Endothelial cell of umbilical vein (primary cell): Measurements from ENCODE around the gene BCL2. TPM values are rescaled to one million over a fixed set of nuclear protein-coding genes. Genes with fewer than 3 reads are reported as not detected.

Experiments used
- BruUV-seq: library from RNA; stranded (reverse); fragments of 400-500 nt; replicated peaks from 2 replicates; lab custom pipeline; 2021; lab: Mats Ljungman, UMichigan
- CTCF ChIA-PET: fragments of 300-600, 350-600 bp; sonication (Branson Sonifier 250); formaldehyde crosslinking; loops from one replicate; lab custom pipeline; 2021; ENCODE audit warnings: antibody characterized with exemption, inconsistent platforms; lab: Charles Lee
- POLR2A ChIA-PET: fragments of 300-600, 350-600 bp; sonication (Branson Sonifier 250); formaldehyde crosslinking; loops from one replicate; lab custom pipeline; 2021; ENCODE audit warnings: antibody characterized with exemption, inconsistent platforms; lab: Charles Lee
- DNase-seq: peaks from one replicate; pipeline ENCODE4 v3.0.0-alpha.2; 2011; ENCODE audit warnings: low read depth, low spot score
- FAIRE-seq: peaks from 2 replicates; lab custom pipeline; 2011; peaks lifted over from hg19 to GRCh38; lab: Jason Lieb, UNC
- H2AFZ ChIP-seq: 2 replicates; pipeline ENCODE4 v1.6.0; 2012; ENCODE audit warnings: low read depth, low read length, control low read depth, inconsistent platforms
- H3K27ac ChIP-seq: 2 replicates; pipeline ENCODE4 v1.5.1; 2011; ENCODE audit warnings: low read depth, mild to moderate bottlenecking, control low read depth, low read length, moderate library complexity; ENCODE audit not compliant: insufficient read depth
- H3K27me3 ChIP-seq, 2 experiments: 2 replicates each; pipeline versions ENCODE4 v1.6.0 to v1.6.1; 2011; ENCODE audit warnings: low read length in 2 of 2, mixed read lengths in 1 of 2; ENCODE audit not compliant: control insufficient read depth in 2 of 2, insufficient read depth in 2 of 2
- H3K36me3 ChIP-seq, 2 experiments: 2 replicates in 1 of 2; 3 replicates in 1 of 2; pipeline ENCODE4 v1.5.1; 2011; ENCODE audit warnings: low read length in 2 of 2, mild to moderate bottlenecking in 1 of 2, moderate library complexity in 1 of 2; ENCODE audit not compliant: control insufficient read depth in 2 of 2, insufficient read depth in 2 of 2; ENCODE audit errors: extremely low read depth in 1 of 2
- H3K4me1 ChIP-seq: 3 replicates; pipeline ENCODE4 v1.5.1; 2011; ENCODE audit warnings: mild to moderate bottlenecking, low read length; ENCODE audit not compliant: control insufficient read depth, insufficient read depth; ENCODE audit errors: extremely low read depth
- H3K4me2 ChIP-seq: 2 replicates; pipeline ENCODE4 v1.6.1; 2011; ENCODE audit warnings: low read length, control low read depth, mixed read lengths; ENCODE audit not compliant: insufficient read depth
- H3K4me3 ChIP-seq, 3 experiments: fragments of 200-600 bp in 1 of 3; sonication (generic), shearing (Covaris generic) in 1 of 3; replicated peaks in 1 of 3; 2 replicates each; pipeline ENCODE4 v1.5.1; 2011 to 2016; ENCODE audit warnings: control low read depth in 3 of 3, low read length in 3 of 3, mild to moderate bottlenecking in 2 of 3, inconsistent platforms in 1 of 3, low read depth in 1 of 3, moderate library complexity in 1 of 3; ENCODE audit not compliant: insufficient read depth in 1 of 3
- H3K79me2 ChIP-seq: 2 replicates; pipeline ENCODE4 v1.6.0; 2012; ENCODE audit warnings: low read length, inconsistent platforms; ENCODE audit not compliant: control insufficient read depth, insufficient read depth
- H3K9ac ChIP-seq: replicated peaks from 2 replicates; pipeline ENCODE3; 2011; ENCODE audit warnings: low read length, control low read depth; ENCODE audit not compliant: insufficient read depth; ENCODE audit errors: extremely low read depth
- H3K9me1 ChIP-seq: replicated peaks from 3 replicates; pipeline ENCODE4 v1.6.0; 2011; ENCODE audit warnings: mild to moderate bottlenecking, low read length; ENCODE audit not compliant: control insufficient read depth, insufficient read depth; ENCODE audit errors: extremely low read depth
- H3K9me3 ChIP-seq: replicated peaks from 2 replicates; pipeline ENCODE4 v1.5.1; 2012; ENCODE audit warnings: low read length, inconsistent platforms; ENCODE audit not compliant: control insufficient read depth, insufficient read depth
- H4K20me1 ChIP-seq: replicated peaks from 2 replicates; pipeline ENCODE3; 2011; ENCODE audit warnings: mild to moderate bottlenecking, low read length; ENCODE audit not compliant: control insufficient read depth, insufficient read depth; ENCODE audit errors: extremely low read depth
- CTCF ChIP-seq, 2 donors: IDR thresholded peaks; 1 replicate in 1 of 2; 2 replicates in 1 of 2; pipeline ENCODE4 v1.5.1; 2011; ENCODE audit warnings: low read length in 2 of 2, mild to moderate bottlenecking in 2 of 2, moderate library complexity in 2 of 2, control low read depth in 1 of 2, inconsistent platforms in 1 of 2, low read depth in 1 of 2; ENCODE audit not compliant: insufficient read depth in 1 of 2; ENCODE audit errors: extremely low read depth in 1 of 2
- MAX ChIP-seq: IDR thresholded peaks from 2 replicates; pipeline ENCODE4 v1.6.1; 2011; ENCODE audit not compliant: insufficient read depth, insufficient read length
- MYC ChIP-seq: IDR thresholded peaks from one replicate; pipeline ENCODE4 v1.6.1; 2011; ENCODE audit warnings: mild to moderate bottlenecking, low read depth, low read length
- dilution Hi-C: fragments of 300-500 bp; cut with MboI; formaldehyde crosslinking; loops from one replicate; pipeline ENCODE4 v1.15.0; 2019; ENCODE audit warnings: low sequenced_read_pairs; ENCODE audit not compliant: extremely low pct_ligation_motif_present
- intact Hi-C: fragments of 100-400 bp; cut with micrococcal nuclease; formaldehyde crosslinking; loops from one replicate; pipeline ENCODE4 v1.10.0; 2022
- polyA plus RNA-seq, 4 experiments: library from polyadenylated mRNA; depleted of rRNA in 3 of 4; stranded (reverse) in 3 of 4; unstranded in 1 of 4; fragments of >200 nt; gene quantifications; 2 replicates each; pipeline versions ENCODE4 v1.2.1 to v1.2.3, GENCODE V29; 2011 to 2012; ENCODE audit warnings: missing spikeins in 1 of 4
- total RNA-seq: library from RNA; stranded (reverse); gene quantifications from 2 replicates; pipeline ENCODE4 v1.2.3, GENCODE V29; 2021

The BCL2 gene
- total and polyA plus RNA-seq, 2 donors (not counting 3 experiments of a cell fraction or from before 2014, with no cell fraction given): 0.35 to 5.0 TPM

DNA sequence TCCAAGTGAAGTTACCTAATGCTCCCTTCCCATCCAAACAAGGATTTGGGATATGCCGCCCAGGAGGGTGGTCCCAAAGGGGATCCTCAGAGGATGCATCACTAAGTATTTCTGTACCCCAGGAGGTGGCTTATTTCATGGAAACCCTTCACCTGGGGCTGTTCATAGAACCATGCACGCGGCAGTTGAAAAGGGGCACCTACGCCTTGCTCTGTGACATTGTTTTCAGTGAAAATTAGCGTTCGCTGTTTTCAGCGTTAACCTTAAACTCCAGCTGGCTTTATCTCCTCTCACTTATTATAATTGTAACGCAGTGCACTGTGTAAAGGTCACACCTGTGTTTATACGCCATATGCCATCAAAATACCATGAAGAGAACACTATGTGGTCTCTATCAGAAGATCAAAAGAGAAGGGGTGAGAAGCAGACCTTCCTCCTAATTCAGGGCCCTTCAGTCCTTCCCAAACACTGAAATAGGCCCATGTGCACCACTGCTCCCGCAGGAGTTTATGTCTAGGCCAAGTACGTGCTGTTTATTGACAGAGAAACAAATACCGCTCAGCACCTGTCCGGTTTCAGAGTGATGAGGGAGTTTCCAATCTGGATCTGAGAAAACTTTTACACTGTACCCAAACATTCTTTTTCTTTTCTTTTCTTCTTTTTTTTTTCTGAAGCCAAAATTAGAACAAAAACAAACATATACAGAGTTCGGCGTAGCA, 162.1 kb downstream of the BCL2 start:
- no peaks in the 10 kb centered on the region for H3K9me1 ChIP-seq
- peaks cover 13 to 14% of the 10 kb centered on the region in 2 experiments for H3K27me3 ChIP-seq
- H4K20me1 ChIP-seq: no peaks in the 10 kb centered on the region
- DNase-seq (no peak), FAIRE-seq (no peak)
- H3K36me3 ChIP-seq: no peaks in the 10 kb centered on the region
- dilution Hi-C loops (no loop called here), intact Hi-C loops (no loop called here)
- no peak for TF ChIP-seq CTCF (IDR thresholded peaks at IDR 0.05; ENCODE audit: extremely low read depth in 1 of 2, insufficient read depth in 1 of 2, low read depth in 1 of 2, low read length in 2 of 2)
- no peak for TF ChIP-seq MAX
- no peak for TF ChIP-seq MYC
- no peak overlapping the region for H3K4me2 ChIP-seq
- ChIA-PET CTCF (interaction anchor here (1.0 to 6.4 kb wide), 6 partner anchors 9 to 168 kb away, joined by 3 to 63 read pairs (median 4); no protein-coding TSS in a partner anchor), POLR2A (no interaction called here)
- no TSS peak for BruUV-seq
- no peak overlapping the region for H3K4me3 ChIP-seq
- H2AFZ ChIP-seq: no peak overlapping the region
- H3K27ac ChIP-seq: no peak overlapping the region
- no peak overlapping the region for H3K9ac ChIP-seq
- no peaks in the 10 kb centered on the region for H3K79me2 ChIP-seq
- H3K4me1 ChIP-seq: peaks cover 4% of the 10 kb centered on the region
- H3K9me3 ChIP-seq: no peaks in the 10 kb centered on the region
